OCI-LY7 (cell line): ENCODE measurements around the gene PSMA6.

ENCODE experiments used
- CTCF ChIP-seq: fragments of 200-600 bp; sonication (generic); conservative IDR thresholded peaks from 2 replicates; pipeline ENCODE4 v1.5.1; 2014; ENCODE audit warnings: mild to moderate bottlenecking, antibody characterized with exemption, low read length, moderate library complexity, mixed read lengths
- EZH2phosphoT487 ChIP-seq: fragments of 200-600 bp; sonication (generic); IDR thresholded peaks from 2 replicates; pipeline ENCODE4 v1.6.1; 2018; ENCODE audit warnings: low read depth, borderline replicate concordance, mild to moderate bottlenecking, mixed run types, antibody characterized with exemption, low read length, moderate library complexity, mixed read lengths

- no peak for TF ChIP-seq CTCF
- no peak for TF ChIP-seq EZH2phosphoT487
Observed at GRCh38 chr14:35346738-35347322, 54.6 kb downstream of the PSMA6 start.
